ENCODE results near the gene PTPRR.
"Not testable (repeated sequence)": the region's sequence is repeated elsewhere in the genome, so short reads cannot be mapped to it uniquely, and the experiment has no call there.

The PTPRR gene

DNA sequence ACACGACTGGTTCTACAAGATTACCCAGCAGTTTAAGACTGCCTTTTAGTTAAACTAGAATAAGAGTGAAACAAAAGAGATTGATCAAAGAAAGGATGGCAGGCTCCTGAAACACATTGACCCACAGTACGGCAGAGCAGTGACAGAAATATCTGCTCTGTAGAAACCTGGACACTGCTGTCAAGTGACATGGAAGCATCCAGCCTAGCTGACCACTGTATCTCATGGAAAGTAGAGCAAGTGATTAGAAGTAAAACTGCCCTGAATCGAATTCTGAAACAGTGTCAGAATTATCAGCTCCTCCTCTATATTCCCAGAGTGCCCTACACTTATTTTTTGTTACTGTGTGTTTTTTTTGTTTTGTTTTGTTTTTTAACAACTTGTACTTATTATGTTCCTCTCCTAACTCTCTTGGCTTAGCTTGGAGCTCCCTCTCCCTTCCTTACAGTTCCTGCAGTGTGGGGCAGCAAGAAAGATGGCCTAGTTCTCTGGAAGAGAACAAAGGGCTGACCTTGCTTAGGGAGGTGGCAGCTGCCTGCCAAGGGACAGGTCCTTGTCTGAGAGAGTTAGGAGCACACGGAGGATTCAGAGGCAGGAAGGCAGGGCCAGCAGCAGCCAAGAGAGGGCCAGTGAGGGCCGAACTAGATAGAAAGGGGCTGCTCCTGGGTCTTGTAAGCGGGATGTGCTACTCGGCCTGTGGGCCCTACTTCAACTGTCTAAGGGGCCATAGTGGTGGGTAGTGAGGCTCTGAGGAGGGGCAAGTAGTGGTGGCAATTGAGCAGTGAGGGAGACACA lies 97.2 kb downstream of the PTPRR start:
- Histone ChIP-seq H3K9me3 (ENCODE audit: control insufficient read depth, low read length) (no peaks in the 10 kb centered on the region), H3K4me3 (ENCODE audit: extremely low read depth, insufficient read depth, low read length, poor library complexity, severe bottlenecking) (no peak overlapping the region), H3K27ac (ENCODE audit: low read depth, low read length, severe bottlenecking) (no peak overlapping the region), H3K4me1 (ENCODE audit: control insufficient read depth, insufficient read depth, low read length, poor library complexity, severe bottlenecking) (no peaks in the 10 kb centered on the region), H3K36me3 (ENCODE audit: control insufficient read depth, insufficient read depth, low read length) (no peaks in the 10 kb centered on the region)
- WGBS, 2 experiments (ENCODE audit: insufficient coverage in 2 of 2): 86 to 91% methylated on average over 5 of the region's 7 CpGs

DNA sequence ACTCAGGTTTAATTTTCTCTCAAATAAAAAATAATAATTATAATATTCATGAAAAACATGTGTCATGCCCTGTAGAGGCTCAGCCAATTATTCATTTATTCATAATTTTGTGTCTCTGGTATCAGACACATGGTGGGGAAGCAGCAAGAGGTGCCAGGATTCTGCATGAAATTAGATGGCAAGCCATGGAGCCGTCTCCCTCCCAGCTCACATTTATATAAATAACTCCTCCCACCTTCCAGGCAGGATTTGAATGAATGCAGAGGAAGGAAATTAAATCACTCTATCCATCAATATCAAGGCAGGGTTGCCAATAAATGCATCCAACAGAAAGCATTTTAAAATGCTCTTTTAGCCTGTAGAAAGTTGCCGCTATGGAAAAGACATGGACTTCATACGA lies 98.1 kb downstream of the PTPRR start:
- Histone ChIP-seq H3K4me1 (ENCODE audit: control insufficient read depth, insufficient read depth, low read length, poor library complexity, severe bottlenecking) (no peaks in the 10 kb centered on the region), H3K4me3 (ENCODE audit: extremely low read depth, insufficient read depth, low read length, poor library complexity, severe bottlenecking) (no peak overlapping the region), H3K36me3 (ENCODE audit: control insufficient read depth, insufficient read depth, low read length) (no peaks in the 10 kb centered on the region), H3K9me3 (ENCODE audit: control insufficient read depth, low read length) (no peaks in the 10 kb centered on the region), H3K27ac (ENCODE audit: low read depth, low read length, severe bottlenecking) (no peak overlapping the region)
- WGBS, 2 experiments (ENCODE audit: insufficient coverage in 2 of 2): no CpG with 5 or more reads among the region's 3 CpGs

DNA sequence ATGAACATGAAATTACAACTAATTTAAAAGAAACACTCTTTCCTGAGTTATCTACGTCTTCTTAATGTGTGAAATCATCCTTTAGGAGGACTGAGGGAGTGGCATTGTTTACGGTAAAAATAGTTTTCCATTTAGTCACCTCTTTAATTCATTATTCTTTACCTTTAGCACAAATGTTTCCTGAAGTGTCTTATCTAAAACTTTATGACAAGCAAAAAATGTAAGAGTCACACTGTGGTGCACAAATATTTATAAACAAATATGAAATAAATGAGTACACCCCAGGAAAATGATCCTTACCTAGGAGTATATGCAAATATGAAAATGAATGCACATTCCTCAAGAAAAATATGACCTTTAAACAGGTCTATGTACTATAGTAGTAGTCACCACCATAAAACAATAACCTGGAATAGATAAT lies 104.6 kb downstream of the PTPRR start:
- WGBS, 2 experiments (ENCODE audit: insufficient coverage in 2 of 2): no CpG with 5 or more reads among the region's 2 CpGs

DNA sequence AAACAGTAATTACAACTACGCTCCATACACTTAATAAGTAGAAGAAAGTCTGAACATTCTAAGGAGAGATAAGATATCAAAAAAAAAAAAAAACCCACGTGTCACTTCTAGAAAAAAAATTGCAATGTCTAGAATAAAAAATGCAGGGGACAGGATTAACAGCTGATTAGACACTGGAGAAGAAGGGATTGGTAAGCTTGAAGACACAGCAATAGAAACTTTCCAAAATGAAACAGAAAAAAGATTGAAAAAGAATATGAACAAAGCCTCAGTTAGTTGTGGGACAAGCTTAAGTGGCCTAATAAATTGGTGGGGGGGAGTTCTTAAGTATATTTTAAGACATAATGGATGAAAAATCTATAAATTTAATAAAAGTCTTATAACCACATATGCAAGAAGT lies 105.5 kb downstream of the PTPRR start:
- Histone ChIP-seq H3K4me3 (ENCODE audit: extremely low read depth, insufficient read depth, low read length, poor library complexity, severe bottlenecking) (no peak overlapping the region), H3K4me1 (ENCODE audit: control insufficient read depth, insufficient read depth, low read length, poor library complexity, severe bottlenecking) (no peaks in the 10 kb centered on the region), H3K27ac (ENCODE audit: low read depth, low read length, severe bottlenecking) (no peak overlapping the region), H3K36me3 (ENCODE audit: control insufficient read depth, insufficient read depth, low read length) (no peaks in the 10 kb centered on the region), H3K9me3 (ENCODE audit: control insufficient read depth, low read length) (no peaks in the 10 kb centered on the region)
- WGBS, 2 experiments (ENCODE audit: insufficient coverage in 2 of 2): no CpG with 5 or more reads among the region's 2 CpGs

More for the DNA sequence above, 104.6 kb downstream of the PTPRR start:
- Histone ChIP-seq H3K4me1 (ENCODE audit: control insufficient read depth, insufficient read depth, low read length, poor library complexity, severe bottlenecking) (no peaks in the 10 kb centered on the region), H3K4me3 (ENCODE audit: extremely low read depth, insufficient read depth, low read length, poor library complexity, severe bottlenecking) (no peak overlapping the region), H3K36me3 (ENCODE audit: control insufficient read depth, insufficient read depth, low read length) (no peaks in the 10 kb centered on the region), H3K27ac (ENCODE audit: low read depth, low read length, severe bottlenecking) (no peak overlapping the region), H3K9me3 (ENCODE audit: control insufficient read depth, low read length) (no peaks in the 10 kb centered on the region)

DNA sequence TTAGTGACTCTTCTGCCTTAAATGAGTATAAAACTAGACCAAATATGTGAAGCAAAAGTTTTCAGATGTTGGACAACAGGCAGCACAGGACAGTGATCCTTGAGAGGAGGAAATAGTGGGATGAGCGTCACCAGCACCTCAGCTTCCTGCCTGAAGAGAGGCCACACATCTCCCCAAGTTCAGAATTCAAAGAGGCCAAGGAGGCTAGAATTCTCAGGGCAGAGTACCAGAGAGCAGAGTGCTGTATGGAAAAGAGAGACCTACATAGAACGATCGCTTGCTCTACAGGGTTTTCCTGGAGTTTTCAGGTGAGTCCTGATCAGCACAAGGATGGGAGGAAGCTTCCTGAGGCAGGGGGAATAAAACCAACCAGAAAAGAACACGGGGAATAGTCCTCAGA lies 107.0 kb downstream of the PTPRR start:
- Histone ChIP-seq H3K36me3 (ENCODE audit: control insufficient read depth, insufficient read depth, low read length) (no peaks in the 10 kb centered on the region), H3K4me1 (ENCODE audit: control insufficient read depth, insufficient read depth, low read length, poor library complexity, severe bottlenecking) (no peaks in the 10 kb centered on the region), H3K27ac (ENCODE audit: low read depth, low read length, severe bottlenecking) (no peak overlapping the region), H3K9me3 (ENCODE audit: control insufficient read depth, low read length) (no peaks in the 10 kb centered on the region), H3K4me3 (ENCODE audit: extremely low read depth, insufficient read depth, low read length, poor library complexity, severe bottlenecking) (no peak overlapping the region)
- 88 to 91% methylated on average over 3 to 4 of the region's 4 CpGs for WGBS, 2 experiments (ENCODE audit: insufficient coverage in 2 of 2)

DNA sequence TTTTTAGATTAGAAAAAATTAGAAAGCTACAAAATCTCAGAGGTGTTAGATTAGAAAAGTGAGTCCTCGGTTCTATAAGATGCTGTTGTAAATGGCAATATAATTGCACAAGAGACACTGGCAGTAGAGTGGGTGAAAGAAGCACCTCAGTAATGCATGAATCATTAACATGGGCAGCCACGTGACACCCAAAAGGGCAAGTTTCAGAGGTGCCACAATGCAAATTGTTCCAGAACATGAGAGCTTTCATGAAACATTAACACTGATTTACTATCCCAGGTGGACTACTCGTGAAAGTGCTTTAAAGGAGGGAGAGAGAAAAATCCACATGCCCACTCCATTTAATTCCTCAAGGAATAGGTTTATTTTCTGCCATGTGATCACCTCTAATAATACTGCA lies 108.4 kb downstream of the PTPRR start:
- Histone ChIP-seq H3K4me3 (ENCODE audit: extremely low read depth, insufficient read depth, low read length, poor library complexity, severe bottlenecking) (no peak overlapping the region), H3K9me3 (ENCODE audit: control insufficient read depth, low read length) (no peaks in the 10 kb centered on the region), H3K4me1 (ENCODE audit: control insufficient read depth, insufficient read depth, low read length, poor library complexity, severe bottlenecking) (no peaks in the 10 kb centered on the region), H3K27ac (ENCODE audit: low read depth, low read length, severe bottlenecking) (no peak overlapping the region), H3K36me3 (ENCODE audit: control insufficient read depth, insufficient read depth, low read length) (no peaks in the 10 kb centered on the region)
- 81 to 93% methylated on average over 2 of the region's 3 CpGs for WGBS, 2 experiments (ENCODE audit: insufficient coverage in 2 of 2)

DNA sequence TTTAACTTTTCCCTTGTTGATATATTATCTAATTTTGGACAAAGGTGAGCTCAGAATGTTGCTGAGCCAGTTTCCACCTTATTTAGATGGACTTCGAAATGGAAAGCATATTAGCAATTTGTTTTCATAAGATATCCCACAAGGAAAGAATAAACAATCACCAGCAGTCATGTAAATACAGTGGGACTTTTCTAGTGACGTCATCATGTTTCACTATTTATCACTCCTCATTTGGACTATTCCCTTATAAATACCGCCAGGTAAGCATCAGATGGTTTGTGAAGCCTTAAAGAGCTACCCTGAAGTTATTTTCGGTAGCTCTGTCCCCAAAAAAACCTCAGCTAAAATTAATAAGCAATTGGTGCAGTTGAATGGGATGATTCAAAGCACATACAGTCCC lies 110.7 kb downstream of the PTPRR start:
- Histone ChIP-seq H3K4me1 (ENCODE audit: control insufficient read depth, insufficient read depth, low read length, poor library complexity, severe bottlenecking) (no peaks in the 10 kb centered on the region), H3K36me3 (ENCODE audit: control insufficient read depth, insufficient read depth, low read length) (no peaks in the 10 kb centered on the region), H3K9me3 (ENCODE audit: control insufficient read depth, low read length) (no peaks in the 10 kb centered on the region), H3K4me3 (ENCODE audit: extremely low read depth, insufficient read depth, low read length, poor library complexity, severe bottlenecking) (no peak overlapping the region), H3K27ac (ENCODE audit: low read depth, low read length, severe bottlenecking) (no peak overlapping the region)
- WGBS, 2 experiments (ENCODE audit: insufficient coverage in 2 of 2): 75 to 80% methylated on average over 1 to 3 of the region's 4 CpGs

DNA sequence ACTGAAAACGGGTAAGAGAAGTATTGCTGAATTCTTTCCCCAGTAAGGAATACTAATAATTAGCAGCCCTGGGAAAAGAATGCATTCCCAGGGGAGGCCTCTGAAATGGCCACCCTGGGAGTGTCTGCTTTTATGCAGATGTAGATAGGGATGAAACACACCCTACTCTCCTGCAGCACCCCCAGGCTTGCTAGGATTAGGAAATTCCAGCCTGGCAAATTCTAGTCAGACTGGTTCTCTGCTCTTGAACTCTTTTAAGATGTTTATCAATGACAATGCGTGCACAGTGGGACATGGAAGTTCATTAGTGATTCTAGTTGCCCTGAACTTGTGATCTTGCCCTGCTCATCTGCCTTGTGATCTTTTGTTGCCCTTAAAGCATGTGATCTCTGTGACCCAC lies 112.5 kb downstream of the PTPRR start:
- H3K4me3 ChIP-seq (ENCODE audit: extremely low read depth, insufficient read depth, low read length, poor library complexity, severe bottlenecking); H3K4me1 ChIP-seq (ENCODE audit: control insufficient read depth, insufficient read depth, low read length, poor library complexity, severe bottlenecking); H3K9me3 ChIP-seq (ENCODE audit: control insufficient read depth, low read length); H3K27ac ChIP-seq (ENCODE audit: low read depth, low read length, severe bottlenecking); H3K36me3 ChIP-seq (ENCODE audit: control insufficient read depth, insufficient read depth, low read length): not testable (repeated sequence)
- WGBS, 2 experiments (ENCODE audit: insufficient coverage in 2 of 2): 78 to 100% methylated on average over 1 of the region's 2 CpGs

DNA sequence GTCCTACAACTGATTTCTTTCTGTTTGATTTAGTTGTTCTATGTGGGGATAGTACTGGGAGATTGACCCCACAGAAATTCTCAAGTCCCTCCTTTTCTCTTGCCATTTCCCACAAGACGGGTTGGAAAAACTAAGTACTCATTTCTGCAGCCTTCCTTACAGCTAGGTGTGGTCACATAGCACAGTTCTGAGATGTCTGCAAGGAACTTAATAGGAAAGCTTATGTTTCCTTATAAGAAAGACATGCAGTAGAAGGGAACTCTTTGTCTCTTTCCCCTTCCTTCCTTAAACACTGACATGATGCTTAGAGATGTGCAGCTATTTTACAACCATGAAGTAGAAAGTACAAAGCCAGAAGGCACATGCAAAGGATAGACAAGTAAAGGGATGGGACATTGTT lies 113.7 kb downstream of the PTPRR start:
- no peak overlapping the region for H3K27ac ChIP-seq (ENCODE audit: low read depth, low read length, severe bottlenecking)
- H3K9me3 ChIP-seq (ENCODE audit: control insufficient read depth, low read length): no peaks in the 10 kb centered on the region
- no peaks in the 10 kb centered on the region for H3K36me3 ChIP-seq (ENCODE audit: control insufficient read depth, insufficient read depth, low read length)
- no CpG with 5 or more reads among the region's 1 CpG for WGBS, 2 experiments (ENCODE audit: insufficient coverage in 2 of 2)
- H3K4me3 ChIP-seq (ENCODE audit: extremely low read depth, insufficient read depth, low read length, poor library complexity, severe bottlenecking): no peak overlapping the region
- H3K4me1 ChIP-seq (ENCODE audit: control insufficient read depth, insufficient read depth, low read length, poor library complexity, severe bottlenecking): no peaks in the 10 kb centered on the region

DNA sequence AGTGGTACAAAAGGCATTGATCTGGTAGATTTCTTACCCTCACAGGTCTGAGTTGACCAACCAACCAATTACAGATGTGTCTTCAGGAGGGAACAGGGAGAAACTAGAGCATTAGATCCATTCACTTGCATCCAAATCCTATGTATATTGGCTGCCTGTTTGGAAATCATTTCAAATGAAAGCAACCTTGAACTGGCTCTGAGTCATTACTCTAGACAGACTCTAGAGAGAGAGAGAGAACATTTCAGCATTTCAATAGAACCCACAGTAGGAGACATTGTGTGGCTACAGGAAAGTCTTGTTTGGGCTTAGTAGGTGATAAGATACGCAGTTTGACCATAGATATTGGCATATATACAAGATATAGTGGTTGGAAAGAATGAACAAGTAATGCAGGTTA lies 114.5 kb downstream of the PTPRR start:
- H3K9me3 ChIP-seq (ENCODE audit: control insufficient read depth, low read length): no peaks in the 10 kb centered on the region
- H3K36me3 ChIP-seq (ENCODE audit: control insufficient read depth, insufficient read depth, low read length): no peaks in the 10 kb centered on the region
- no peak overlapping the region for H3K4me3 ChIP-seq (ENCODE audit: extremely low read depth, insufficient read depth, low read length, poor library complexity, severe bottlenecking)
- no peaks in the 10 kb centered on the region for H3K4me1 ChIP-seq (ENCODE audit: control insufficient read depth, insufficient read depth, low read length, poor library complexity, severe bottlenecking)
- 83% methylated on average over 1 of the region's 1 CpG; no CpG with 5 or more reads in 1 of the 2 experiments for WGBS, 2 experiments (ENCODE audit: insufficient coverage in 2 of 2)
- no peak overlapping the region for H3K27ac ChIP-seq (ENCODE audit: low read depth, low read length, severe bottlenecking)

DNA sequence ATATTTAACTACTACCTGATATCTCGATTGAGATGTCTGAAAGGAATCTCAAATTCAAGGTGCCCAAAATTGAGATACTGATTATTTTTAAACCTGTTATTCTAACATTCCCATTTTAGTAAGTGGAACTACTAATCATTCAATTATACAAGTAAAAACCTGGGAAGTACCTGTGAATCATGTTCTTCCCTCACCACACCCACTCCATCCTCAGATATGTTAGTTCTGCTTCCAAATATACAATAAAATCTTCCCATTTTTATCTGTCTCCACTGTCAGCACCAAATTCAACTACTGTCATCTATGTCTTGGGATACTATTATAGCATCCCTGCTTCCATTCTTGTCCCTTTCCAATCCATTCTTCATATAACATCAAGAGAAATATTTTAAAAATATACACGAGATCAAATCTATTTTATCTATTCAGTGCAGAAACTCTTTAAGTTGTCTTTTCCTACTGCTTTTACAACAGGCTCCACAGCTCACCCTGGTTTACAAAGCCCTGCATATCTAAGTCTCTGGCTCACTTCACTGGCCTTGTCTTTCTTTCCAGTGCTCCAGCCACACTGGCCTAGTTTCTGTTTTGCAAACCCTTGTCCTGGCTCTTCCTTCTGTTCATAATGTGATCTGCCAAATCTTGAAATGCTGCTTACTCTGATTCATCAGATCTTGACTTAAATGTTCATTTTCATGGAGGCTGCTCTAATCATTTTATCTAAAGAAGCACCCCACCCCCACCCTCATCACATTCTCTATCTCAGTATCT lies 122.3 kb downstream of the PTPRR start:
- no peaks in the 10 kb centered on the region for H3K4me1 ChIP-seq (ENCODE audit: control insufficient read depth, insufficient read depth, low read length, poor library complexity, severe bottlenecking)
- no peaks in the 10 kb centered on the region for H3K36me3 ChIP-seq (ENCODE audit: control insufficient read depth, insufficient read depth, low read length)
- WGBS, 2 experiments (ENCODE audit: insufficient coverage in 2 of 2): 89 to 100% methylated on average over 1 of the region's 2 CpGs
- H3K27ac ChIP-seq (ENCODE audit: low read depth, low read length, severe bottlenecking): no peak overlapping the region
- no peak overlapping the region for H3K4me3 ChIP-seq (ENCODE audit: extremely low read depth, insufficient read depth, low read length, poor library complexity, severe bottlenecking)
- H3K9me3 ChIP-seq (ENCODE audit: control insufficient read depth, low read length): no peaks in the 10 kb centered on the region

Measured in mesodermal cell (in vitro differentiated cells).